B cell (primary cell): ENCODE results near the gene CDK6. TPM values are rescaled to one million over a fixed set of nuclear protein-coding genes. Genes with fewer than 3 reads are reported as not detected.

Experiments used
- ATAC-seq: fragments of 200-7000 bp; cut with Tn5 transposase; one replicate; pipeline ENCODE4 v1.10.0; 2021; ENCODE audit warnings: low read depth, mild to moderate bottlenecking, moderate number of reproducible peaks, moderate library complexity
- CTCF ChIA-PET: fragments of 350-600 bp; sonication (Branson Sonifier 250); formaldehyde crosslinking; loops from one replicate; lab custom pipeline; 2021; ENCODE audit warnings: antibody characterized with exemption, inconsistent platforms; lab: Charles Lee
- POLR2A ChIA-PET: fragments of 350-600 bp; sonication (Branson Sonifier 250); formaldehyde crosslinking; loops from one replicate; lab custom pipeline; 2021; ENCODE audit warnings: antibody characterized with exemption; lab: Charles Lee
- DNase-seq: peaks from one replicate; pipeline ENCODE4 v3.0.0; 2013
- H2AFZ ChIP-seq: 2 replicates; pipeline ENCODE4 v1.6.1; 2012; ENCODE audit warnings: mild to moderate bottlenecking, low read depth, low read length; ENCODE audit not compliant: insufficient read depth, poor library complexity, severe bottlenecking
- H3K27ac ChIP-seq, 2 donors: 1 replicate in 1 of 2; 2 replicates in 1 of 2; pipeline ENCODE4 v1.5.1; 2012 to 2013; ENCODE audit warnings: low read length in 2 of 2, mild to moderate bottlenecking in 2 of 2, moderate library complexity in 1 of 2
- H3K27me3 ChIP-seq, 4 experiments: fragments of 200-600 bp in 1 of 4; sonication (generic) in 1 of 4; replicated peaks in 1 of 4; 1 replicate in 2 of 4; 2 replicates in 2 of 4; pipeline versions ENCODE4 v1.6.1 to v1.7.0; 2013 to 2016; ENCODE audit warnings: low read length in 3 of 4, mild to moderate bottlenecking in 2 of 4, mixed read lengths in 1 of 4, moderate library complexity in 1 of 4; ENCODE audit not compliant: insufficient read depth in 4 of 4, control insufficient read depth in 3 of 4; ENCODE audit errors: control extremely low read depth in 1 of 4
- H3K36me3 ChIP-seq, 2 experiments: replicated peaks in 1 of 2; 1 replicate in 1 of 2; 2 replicates in 1 of 2; pipeline versions ENCODE4 v1.6.1 to v1.7.1; 2013; ENCODE audit warnings: low read length in 1 of 2; ENCODE audit not compliant: insufficient read depth in 2 of 2, control insufficient read depth in 1 of 2; ENCODE audit errors: control extremely low read depth in 1 of 2, extremely low read depth in 1 of 2
- H3K4me1 ChIP-seq, 2 donors: fragments of 200-600 bp in 1 of 2; sonication (generic) in 1 of 2; 1 replicate in 1 of 2; 2 replicates in 1 of 2; pipeline versions ENCODE4 v1.5.1 to v1.6.1; 2013 to 2017; ENCODE audit warnings: low read length in 2 of 2; ENCODE audit not compliant: control insufficient read depth in 2 of 2, insufficient read depth in 2 of 2
- H3K4me2 ChIP-seq: replicated peaks from 2 replicates; pipeline ENCODE3; 2012; ENCODE audit warnings: mild to moderate bottlenecking, low read depth, low read length; ENCODE audit not compliant: poor library complexity, severe bottlenecking
- H3K4me3 ChIP-seq, 5 experiments: fragments of 200-600 bp in 1 of 5; sonication (generic) in 1 of 5; 1 replicate in 3 of 5; 2 replicates in 2 of 5; pipeline versions ENCODE4 v1.5.1 to v1.7.0; 2011 to 2016; ENCODE audit warnings: low read length in 4 of 5, mild to moderate bottlenecking in 4 of 5, low read depth in 2 of 5, control low read depth in 1 of 5, moderate library complexity in 1 of 5; ENCODE audit not compliant: insufficient read depth in 1 of 5; ENCODE audit errors: control extremely low read depth in 1 of 5, extremely low read depth in 1 of 5
- H3K79me2 ChIP-seq: fragments of 200-600 bp; sonication (generic); one replicate; pipeline ENCODE4 v1.6.0; 2016; ENCODE audit warnings: low read length; ENCODE audit not compliant: control insufficient read depth, insufficient read depth
- H3K9ac ChIP-seq: fragments of 200-600 bp; sonication (generic); 2 replicates; pipeline ENCODE4 v1.6.1; 2017; ENCODE audit warnings: mild to moderate bottlenecking, low read length, moderate library complexity
- H3K9me3 ChIP-seq, 3 donors: one replicate each; pipeline versions ENCODE4 v1.6.1 to v1.7.1; 2013; ENCODE audit warnings: low read length in 2 of 3; ENCODE audit not compliant: control insufficient read depth in 2 of 3, insufficient read depth in 1 of 3; ENCODE audit errors: control extremely low read depth in 1 of 3
- H4K20me1 ChIP-seq: 2 replicates; pipeline ENCODE4 v1.6.0; 2012; ENCODE audit warnings: mild to moderate bottlenecking, low read length; ENCODE audit not compliant: insufficient read depth, control insufficient read depth, poor library complexity, severe bottlenecking
- H3K27ac Mint-ChIP-seq: one replicate; pipeline ENCODE4 v1.8.0; 2021; ENCODE audit warnings: mixed read lengths
- H3K27me3 Mint-ChIP-seq: one replicate; pipeline ENCODE4 v1.8.0; 2021; ENCODE audit warnings: mixed read lengths
- H3K4me1 Mint-ChIP-seq: one replicate; pipeline ENCODE4 v1.8.0; 2021; ENCODE audit warnings: mixed read lengths
- H3K4me3 Mint-ChIP-seq: one replicate; pipeline ENCODE4 v1.8.0; 2021; ENCODE audit warnings: mixed read lengths
- H3K9me3 Mint-ChIP-seq: one replicate; pipeline ENCODE4 v1.8.0; 2022; ENCODE audit warnings: mixed read lengths; ENCODE audit not compliant: insufficient read depth
- EZH2 ChIP-seq: IDR thresholded peaks from 2 replicates; pipeline ENCODE4 v1.6.1; 2012; ENCODE audit warnings: borderline replicate concordance, low read depth, mild to moderate bottlenecking, moderate library complexity, low read length; ENCODE audit not compliant: insufficient read depth, poor library complexity, severe bottlenecking
- WGBS: methylation state at CpG from one replicate; pipeline ENCODE4 v1.1.5; 2013; ENCODE audit warnings: missing lambda C conversion rate; ENCODE audit not compliant: insufficient coverage; 5-methylcytosine and 5-hydroxymethylcytosine counted together
- intact Hi-C: fragments of 100-400 bp; cut with micrococcal nuclease; formaldehyde crosslinking; loops from one replicate; pipeline ENCODE4 v1.10.0; 2022
- polyA plus RNA-seq: library from polyadenylated mRNA; depleted of rRNA; stranded (reverse); fragments of >200 nt; gene quantifications from 2 replicates; pipeline ENCODE4 v1.2.3, GENCODE V29; 2012
- total RNA-seq, 2 donors: library from RNA; stranded (reverse); fragments of 120-200 nt in 1 of 2; gene quantifications; 1 replicate in 1 of 2; 2 replicates in 1 of 2; pipeline versions ENCODE4 v1.2.3 to v1.2.4, GENCODE V29; 2013 to 2022
- TF ChIP-seq, protein P1 (sequence below): fragments of 200-600 bp; IDR thresholded peaks from one replicate; pipeline ENCODE4 v1.8.0; 2022; ENCODE audit warnings: antibody characterized with exemption, mild to moderate bottlenecking

Gene CDK6
- total and polyA plus RNA-seq, 2 donors (not counting 1 experiment from before 2014, with no cell fraction given) = 3.0 to 14.6 TPM

DNA sequence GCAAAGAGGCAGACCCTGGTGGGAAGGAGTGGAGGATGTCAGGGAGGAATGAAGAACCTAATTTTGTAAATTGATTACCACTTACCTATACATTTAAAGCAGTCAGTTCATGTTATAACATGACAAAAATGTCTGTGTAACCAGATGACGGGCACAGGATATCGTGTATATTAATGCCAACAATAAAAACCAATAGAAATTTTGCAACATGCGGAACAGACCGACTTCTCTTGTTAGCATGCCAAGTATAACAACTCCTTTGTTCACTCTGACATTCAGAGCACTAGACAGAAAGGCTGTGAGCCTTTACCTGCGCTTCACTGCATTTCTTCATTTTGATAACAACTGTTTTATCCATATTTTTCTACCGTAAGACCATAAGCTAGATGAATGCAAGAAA lies 29.9 kb downstream of the CDK6 start:
- no peak overlapping the region for H3K4me3 Mint-ChIP-seq
- no peaks in the 10 kb centered on the region for H3K36me3 ChIP-seq
- H3K9me3 ChIP-seq = no peaks in the 10 kb centered on the region
- no peak overlapping the region for H3K27ac Mint-ChIP-seq
- H3K27me3 Mint-ChIP-seq = no peaks in the 10 kb centered on the region
- ATAC-seq (no peak), DNase-seq (no peak)
- no peaks in the 10 kb centered on the region for H3K27me3 ChIP-seq
- H3K4me2 ChIP-seq = no peak overlapping the region
- H2AFZ ChIP-seq = no peak overlapping the region
- peaks cover 12% of the 10 kb centered on the region for H3K4me1 Mint-ChIP-seq
- H3K4me1 ChIP-seq = peaks cover 8% of the 10 kb centered on the region in 2 donors
- no peak overlapping the region for H3K9ac ChIP-seq
- TF ChIP-seq, protein P1, sequence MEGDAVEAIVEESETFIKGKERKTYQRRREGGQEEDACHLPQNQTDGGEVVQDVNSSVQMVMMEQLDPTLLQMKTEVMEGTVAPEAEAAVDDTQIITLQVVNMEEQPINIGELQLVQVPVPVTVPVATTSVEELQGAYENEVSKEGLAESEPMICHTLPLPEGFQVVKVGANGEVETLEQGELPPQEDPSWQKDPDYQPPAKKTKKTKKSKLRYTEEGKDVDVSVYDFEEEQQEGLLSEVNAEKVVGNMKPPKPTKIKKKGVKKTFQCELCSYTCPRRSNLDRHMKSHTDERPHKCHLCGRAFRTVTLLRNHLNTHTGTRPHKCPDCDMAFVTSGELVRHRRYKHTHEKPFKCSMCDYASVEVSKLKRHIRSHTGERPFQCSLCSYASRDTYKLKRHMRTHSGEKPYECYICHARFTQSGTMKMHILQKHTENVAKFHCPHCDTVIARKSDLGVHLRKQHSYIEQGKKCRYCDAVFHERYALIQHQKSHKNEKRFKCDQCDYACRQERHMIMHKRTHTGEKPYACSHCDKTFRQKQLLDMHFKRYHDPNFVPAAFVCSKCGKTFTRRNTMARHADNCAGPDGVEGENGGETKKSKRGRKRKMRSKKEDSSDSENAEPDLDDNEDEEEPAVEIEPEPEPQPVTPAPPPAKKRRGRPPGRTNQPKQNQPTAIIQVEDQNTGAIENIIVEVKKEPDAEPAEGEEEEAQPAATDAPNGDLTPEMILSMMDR = no peak
- no peak for TF ChIP-seq EZH2
- H3K9me3 Mint-ChIP-seq = no peaks in the 10 kb centered on the region
- CTCF ChIA-PET = no interaction called here
- no peak overlapping the region for H3K27ac ChIP-seq
- intact Hi-C loops = no loop called here
- H3K4me3 ChIP-seq = no peak overlapping the region
- POLR2A ChIA-PET = no interaction called here
- no peaks in the 10 kb centered on the region for H4K20me1 ChIP-seq
- 98% methylated on average over 4 of the region's 6 CpGs for WGBS
- peaks cover 73% of the 10 kb centered on the region for H3K79me2 ChIP-seq

DNA sequence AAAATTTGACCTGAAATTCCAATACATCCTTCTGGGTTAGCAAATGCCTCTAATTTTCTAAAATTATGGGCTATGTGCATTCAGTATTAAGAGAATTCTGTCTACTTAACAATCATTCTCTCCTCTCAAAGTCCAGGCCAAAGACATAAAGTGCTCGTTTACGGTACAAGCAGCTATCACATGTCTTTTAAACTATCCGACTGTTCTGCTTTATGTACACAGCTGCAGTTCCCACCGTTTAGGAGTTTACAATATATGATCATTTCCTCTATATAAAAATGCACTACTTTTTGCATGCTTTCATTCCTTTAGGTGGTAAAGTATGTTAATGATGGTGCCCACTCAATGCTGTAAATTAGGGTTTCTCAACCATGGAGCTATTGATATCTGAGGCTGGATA lies 34.0 kb downstream of the CDK6 start:
- no peak overlapping the region for H3K27ac Mint-ChIP-seq
- DNase-seq = no peak
- Histone ChIP-seq H3K79me2 (peaks cover 61% of the 10 kb centered on the region), H3K9ac (no peak overlapping the region), H3K36me3 (no peaks in the 10 kb centered on the region), H3K4me1 (peaks cover 0 to 3% of the 10 kb centered on the region in 2 donors), H3K4me3 (no peak overlapping the region), H3K4me2 (no peak overlapping the region), H4K20me1 (no peaks in the 10 kb centered on the region), H3K9me3 (no peaks in the 10 kb centered on the region), H3K27ac (no peak overlapping the region), H3K27me3 (no peaks in the 10 kb centered on the region), H2AFZ (no peak overlapping the region)
- ChIA-PET POLR2A (no interaction called here), CTCF (no interaction called here)
- TF ChIP-seq, protein P1 = no peak
- no peak for TF ChIP-seq EZH2
- intact Hi-C loops = no loop called here
- no peak for ATAC-seq
- H3K4me1 Mint-ChIP-seq = no peaks in the 10 kb centered on the region
- H3K4me3 Mint-ChIP-seq = no peak overlapping the region
- H3K9me3 Mint-ChIP-seq = no peaks in the 10 kb centered on the region
- 100% methylated on average over 2 of the region's 4 CpGs for whole genome bisulfite sequencing
- H3K27me3 Mint-ChIP-seq = no peaks in the 10 kb centered on the region
